DMS153 treated with DMSO at 0.1 percent for 48 hours (cell line): Measurements from ENCODE around the gene BRICD5.

Experiments used
- DNase-seq: peaks from one replicate; lab custom pipeline; 2025; ENCODE audit not compliant: unreplicated experiment; lab: John Stamatoyannopoulos, UW

BRICD5 gene

GRCh38 chr16:2199621-2200139 is 11.0 kb downstream of the BRICD5 start:
- DNase-seq, result no peak

GRCh38 chr16:2199095-2199494 is 11.6 kb downstream of the BRICD5 start:
- DNase-seq, result no peak

- no peak for DNase-seq
Measured at GRCh38 chr16:2198283-2198682, 12.4 kb downstream of the BRICD5 start.

GRCh38 chr16:2197765-2198164 is 12.9 kb downstream of the BRICD5 start:
- DNase-seq, result no peak

DNA sequence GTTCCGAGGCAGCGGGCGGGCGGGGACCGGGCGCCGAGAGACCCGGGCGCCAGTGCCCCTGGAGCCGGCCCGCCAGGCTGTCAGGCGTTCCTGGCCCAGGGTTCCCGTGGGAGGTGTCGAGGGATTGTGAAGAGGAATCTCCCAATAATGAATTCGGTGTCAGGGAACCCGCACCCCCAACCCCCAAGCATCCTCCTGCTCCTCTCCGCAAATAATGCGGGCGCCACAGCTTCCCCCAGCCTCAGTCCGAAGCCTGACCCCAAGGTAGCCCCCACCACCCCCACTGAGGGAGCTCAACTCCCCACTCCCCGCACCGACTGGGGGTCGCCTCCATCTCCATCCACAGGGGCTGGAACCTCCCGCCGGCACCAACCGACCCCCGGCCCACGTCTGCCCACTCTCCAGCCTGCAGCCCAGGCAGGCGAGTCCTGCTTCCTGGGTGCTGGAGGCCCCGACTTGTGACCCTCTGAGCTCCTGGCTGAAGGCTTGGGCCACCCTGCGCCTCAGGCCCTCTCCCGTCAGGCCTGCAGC is 13.6 kb downstream of the BRICD5 start:
- DNase-seq, result no peak

- DNase-seq, result no peak
Measured at GRCh38 chr16:2196162-2196980, 14.3 kb downstream of the BRICD5 start, which contains the start of gene CASKIN1. Gene CASKIN1 (minus strand): TSS chr16:2196605. CDS start chr16:2196432, 173 bp downstream.

GRCh38 chr16:2195322-2196161 is 15.1 kb downstream of the BRICD5 start:
- DNase-seq, result no peak

DNA sequence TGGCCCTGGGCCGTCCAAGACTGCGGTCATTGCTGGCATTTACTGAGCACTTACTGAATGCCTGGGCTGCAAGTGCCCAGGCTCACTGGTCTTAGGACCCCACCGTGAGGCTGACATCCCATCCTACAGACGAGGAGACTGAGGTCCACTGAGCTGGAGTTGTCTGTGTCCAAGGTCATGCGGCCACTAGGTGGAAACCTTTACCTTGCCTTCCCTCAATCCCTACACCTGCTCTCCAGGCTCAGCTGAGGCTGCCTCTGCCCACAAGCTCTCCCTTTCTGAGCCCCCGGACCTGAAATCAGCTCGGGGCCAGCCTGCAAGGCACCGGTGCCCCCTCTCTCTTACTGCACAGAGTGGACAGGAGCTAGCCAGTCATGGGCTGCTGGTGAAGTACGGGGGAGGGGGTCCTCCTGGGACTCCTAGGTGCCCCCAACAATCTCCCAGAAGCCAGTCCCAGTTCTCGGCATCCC is 15.8 kb downstream of the BRICD5 start:
- peak; percentile 32 for DNase-seq

- DNase-seq, result no peak
Measured at GRCh38 chr16:2194166-2194834, 16.4 kb downstream of the BRICD5 start.

- no peak for DNase-seq
Measured at GRCh38 chr16:2191446-2191706, 19.3 kb downstream of the BRICD5 start.

- no peak for DNase-seq
Measured at GRCh38 chr16:2190659-2191445, 19.8 kb downstream of the BRICD5 start.

- no peak for DNase-seq
Measured at GRCh38 chr16:2190002-2190658, 20.5 kb downstream of the BRICD5 start.

DNA sequence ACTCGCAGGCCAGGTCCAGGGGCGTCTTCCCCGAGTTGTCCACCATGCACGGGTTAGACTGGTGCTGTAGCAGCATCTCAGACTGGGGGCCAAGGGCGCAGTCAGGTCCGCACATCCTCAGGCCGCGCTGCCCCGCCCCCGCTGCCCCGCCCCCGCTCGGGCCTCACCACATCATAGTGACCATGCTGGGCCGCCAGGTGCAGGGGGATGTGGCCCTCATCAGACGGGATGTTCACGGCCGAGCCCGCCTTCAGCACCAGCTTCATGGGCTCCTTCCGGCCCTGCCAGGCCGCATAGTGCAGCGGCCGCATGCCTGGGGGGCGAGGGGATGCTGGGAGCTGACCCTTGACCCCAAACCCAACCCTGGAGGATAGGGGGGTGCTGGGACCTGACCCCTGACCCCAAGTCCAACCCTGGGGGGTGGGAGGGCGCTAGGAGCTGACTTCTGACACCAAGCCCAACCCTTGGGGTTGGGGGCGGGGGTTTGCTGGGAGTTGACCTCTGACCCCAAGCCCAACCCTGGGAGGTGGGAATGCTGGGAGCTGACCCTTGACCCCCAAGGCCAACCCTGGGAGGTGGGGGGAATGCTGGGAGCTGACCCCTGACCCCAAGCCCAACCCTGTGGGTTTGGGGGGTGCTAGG is 21.3 kb downstream of the BRICD5 start:
- no peak for DNase-seq

DNA sequence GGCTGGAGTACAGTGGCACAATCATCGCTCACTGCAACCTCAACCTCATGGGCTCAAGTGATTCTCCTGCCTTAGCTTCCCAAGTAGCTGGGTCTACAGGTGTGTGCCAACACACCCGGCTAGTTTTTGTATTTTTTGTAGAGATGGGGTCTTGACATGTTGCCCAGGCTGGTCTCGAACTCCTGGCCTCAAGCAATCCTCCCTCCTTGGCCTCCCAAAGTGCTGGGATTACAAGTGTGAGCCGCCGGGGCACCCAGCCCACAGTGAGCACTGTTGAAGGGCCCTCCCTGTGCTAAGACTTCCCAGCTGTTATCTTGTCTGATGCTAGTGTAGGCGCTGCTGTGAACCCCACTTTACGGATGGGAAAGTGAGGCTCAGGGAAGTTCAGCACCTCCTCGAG is 22.3 kb downstream of the BRICD5 start:
- DNase-seq, result no peak

DNA sequence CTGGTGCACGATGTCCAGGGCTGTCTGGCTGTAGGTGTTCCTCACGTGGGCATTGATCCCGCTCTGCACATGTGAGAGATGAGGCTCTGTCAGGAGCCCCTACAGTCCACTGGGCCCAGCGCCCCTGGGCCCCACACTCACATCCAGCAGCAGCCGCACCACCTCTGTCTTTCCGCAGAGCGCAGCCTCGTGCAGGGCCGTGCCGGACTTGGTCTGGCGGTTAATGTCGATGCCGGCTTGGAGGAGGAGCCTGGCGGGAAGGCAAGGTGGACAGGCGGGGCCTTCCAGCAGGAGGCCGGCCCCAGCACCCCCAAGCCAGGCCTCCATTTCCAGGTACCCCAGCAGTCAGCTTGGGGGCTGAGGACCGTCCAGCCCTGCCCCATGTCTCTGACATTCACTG is 23.5 kb downstream of the BRICD5 start:
- DNase-seq, result no peak

DNA sequence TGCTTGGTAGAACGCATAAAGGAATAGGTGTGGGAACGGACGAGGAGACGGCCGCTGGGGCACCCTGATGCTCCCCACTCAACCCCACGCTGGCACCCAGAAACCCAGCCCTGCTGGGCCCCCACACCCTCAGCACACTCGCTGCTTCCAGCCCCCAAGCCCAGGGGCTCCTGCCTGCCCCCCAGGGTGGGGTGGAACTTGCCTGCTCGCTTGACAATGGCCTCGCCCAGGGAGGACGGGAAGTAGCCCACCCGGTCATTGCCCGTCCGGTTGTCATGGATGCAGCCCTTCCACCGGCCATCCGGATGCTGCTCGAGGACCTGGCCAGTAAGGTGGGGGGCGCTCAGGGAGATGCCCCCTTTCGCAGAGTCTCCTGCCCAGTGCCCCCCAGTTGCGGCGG is 24.2 kb downstream of the BRICD5 start:
- no peak for DNase-seq

- DNase-seq, result no peak
Measured at GRCh38 chr16:2186064-2186463, 24.6 kb downstream of the BRICD5 start.

- DNase-seq, result no peak
Measured at GRCh38 chr16:2184962-2185361, 25.7 kb downstream of the BRICD5 start.

DNA sequence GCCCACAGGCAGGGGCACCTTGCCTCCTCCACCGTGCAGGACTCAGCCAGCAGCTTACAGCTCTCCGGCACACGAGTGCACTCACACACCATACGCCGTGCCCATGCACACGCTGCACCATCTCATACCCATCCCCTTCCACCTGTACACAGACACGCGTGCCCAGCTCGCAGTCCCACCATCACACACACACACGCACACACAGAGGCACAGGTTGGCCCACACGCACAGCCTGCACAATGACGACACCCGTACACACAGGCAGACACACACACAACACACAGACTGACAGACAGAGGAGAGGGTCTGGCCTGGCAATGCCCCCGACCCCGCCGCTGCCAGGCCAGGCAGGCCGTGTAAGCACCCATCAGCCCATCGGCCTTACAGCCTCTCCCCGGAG is 26.3 kb downstream of the BRICD5 start:
- no peak for DNase-seq
